ENCODE data around the gene PASD1. TPM values are rescaled to one million over a fixed set of nuclear protein-coding genes. Genes with fewer than 3 reads are reported as not detected.

Gene PASD1
- total RNA-seq: not detected
- long read RNA-seq, donor 1: 0 reads
- long read RNA-seq, donor 2: 0 reads

GRCh38 chrX:151563449-151563848, at the start of gene PASD1:
Gene PASD1, plus strand, starts transcription at chrX:151563675. Its CDS starts 37,879 bp downstream, at chrX:151601554.
- ATAC-seq: no peak
- no peaks in the 10 kb centered on the region for H3K4me1 ChIP-seq (ENCODE audit: low read depth)
- H3K36me3 ChIP-seq (ENCODE audit: low read depth): no peaks in the 10 kb centered on the region
- intact Hi-C loops (cut with DNase I, micrococcal nuclease): no loop called here
- TF ChIP-seq CTCF (IDR thresholded peaks at IDR 0.05): no peak
- DNase-seq: no peak
- no peak within 1 kb of the TSS for H3K4me3 ChIP-seq
- no peaks in the 10 kb centered on the region for H3K9me3 ChIP-seq

GRCh38 chrX:151515237-151515636, 48.2 kb upstream of the PASD1 start:
- intact Hi-C loops (cut with DNase I, micrococcal nuclease): no loop called here
- no peak for TF ChIP-seq CTCF (IDR thresholded peaks at IDR 0.05)
- Histone ChIP-seq H3K4me1 (ENCODE audit: low read depth) (no peaks in the 10 kb centered on the region), H3K36me3 (ENCODE audit: low read depth) (no peaks in the 10 kb centered on the region), H3K4me3 (no peak overlapping the region), H3K9me3 (no peaks in the 10 kb centered on the region)
- ATAC-seq (no peak), DNase-seq (no peak)

DNA sequence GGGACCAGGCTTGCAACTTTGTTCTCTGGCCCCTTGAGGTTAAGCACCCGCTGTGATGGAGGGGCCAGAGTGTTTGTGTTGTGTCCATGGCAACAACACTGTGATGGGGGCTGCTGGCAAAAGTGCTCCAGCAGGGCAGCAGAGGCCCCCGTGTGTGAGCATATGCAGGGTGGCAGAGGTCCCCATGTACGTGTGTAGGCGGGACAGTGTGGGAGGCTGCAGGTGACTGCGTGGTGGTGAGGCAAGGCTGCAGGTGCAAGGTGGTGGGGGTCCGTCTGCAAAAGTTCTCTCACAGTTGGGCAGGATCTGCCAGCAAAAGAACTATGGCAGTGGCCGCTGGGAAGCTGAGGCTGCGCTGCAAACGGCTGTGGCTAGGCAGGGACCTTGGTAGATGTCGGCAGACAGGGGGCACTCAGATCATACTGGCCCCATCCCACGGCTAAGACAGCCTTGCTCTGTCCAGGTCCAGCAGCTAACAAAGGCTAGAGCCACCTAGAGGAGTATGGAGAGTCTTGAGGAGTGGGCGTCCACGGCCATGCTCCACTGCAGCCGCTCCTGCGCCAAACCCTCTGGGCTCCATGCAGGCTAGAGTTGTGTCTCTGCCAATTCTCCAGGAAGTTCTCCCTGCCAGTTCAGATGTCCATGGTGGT, 46.8 kb upstream of the PASD1 start:
- H3K9me3 ChIP-seq: no peaks in the 10 kb centered on the region
- no peak for DNase-seq
- H3K4me1 ChIP-seq (ENCODE audit: low read depth): no peaks in the 10 kb centered on the region
- no peak overlapping the region for H3K4me3 ChIP-seq
- TF ChIP-seq CTCF (IDR thresholded peaks at IDR 0.05): no peak
- no peaks in the 10 kb centered on the region for H3K36me3 ChIP-seq (ENCODE audit: low read depth)
- intact Hi-C loops (cut with DNase I, micrococcal nuclease): no loop called here
- ATAC-seq: no peak

DNA sequence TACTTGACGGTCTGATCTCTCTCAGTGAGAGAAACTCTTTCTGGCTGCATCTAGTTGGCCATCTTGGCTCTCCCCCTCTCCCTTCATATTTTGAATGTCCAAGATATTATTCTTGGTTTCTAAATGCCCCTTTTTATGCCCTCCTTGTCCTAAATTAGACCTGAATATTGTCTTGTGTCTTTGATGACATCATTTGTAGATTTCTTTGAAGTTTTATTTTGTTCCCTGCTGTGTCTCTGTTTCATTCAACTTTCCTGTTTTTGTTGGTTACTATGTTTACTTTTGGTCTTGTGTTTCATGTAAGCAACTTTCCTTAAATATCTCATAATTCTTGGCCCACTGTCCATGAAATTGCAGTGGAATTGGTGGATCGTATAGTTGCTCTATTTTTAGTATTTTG, 46.1 kb upstream of the PASD1 start:
- intact Hi-C loops (cut with DNase I, micrococcal nuclease): no loop called here
- DNase-seq: no peak
- H3K9me3 ChIP-seq: no peaks in the 10 kb centered on the region
- no peak overlapping the region for H3K4me3 ChIP-seq
- no peak for ATAC-seq
- H3K4me1 ChIP-seq (ENCODE audit: low read depth): no peaks in the 10 kb centered on the region
- TF ChIP-seq CTCF (IDR thresholded peaks at IDR 0.05): no peak
- H3K36me3 ChIP-seq (ENCODE audit: low read depth): no peaks in the 10 kb centered on the region

DNA sequence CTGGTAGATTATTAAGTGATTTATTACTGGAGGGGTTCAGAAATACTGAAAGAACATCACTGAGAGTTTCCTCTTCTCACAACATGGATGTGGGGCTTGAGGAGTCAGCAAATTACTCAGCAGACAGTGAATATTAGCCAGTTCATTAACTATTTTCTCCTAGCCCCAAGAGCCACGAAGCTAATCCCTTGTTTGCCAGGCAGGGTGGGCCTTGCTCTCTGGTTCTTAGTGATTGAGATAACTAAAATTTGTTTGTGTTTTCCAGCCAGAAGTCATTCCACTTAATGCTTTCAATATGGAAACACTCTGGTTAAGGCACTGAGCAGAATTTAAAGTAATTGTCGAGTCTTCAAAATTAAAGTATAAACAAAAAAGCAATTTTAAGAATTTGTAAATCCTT, 40.1 kb upstream of the PASD1 start:
- no peak for TF ChIP-seq CTCF (IDR thresholded peaks at IDR 0.05)
- no peak for ATAC-seq
- H3K4me3 ChIP-seq: no peak overlapping the region

GRCh38 chrX:151536571-151536970, 26.9 kb upstream of the PASD1 start:
- H3K4me1 ChIP-seq (ENCODE audit: low read depth): no peaks in the 10 kb centered on the region
- H3K4me3 ChIP-seq: no peak overlapping the region
- no peak for ATAC-seq
- H3K36me3 ChIP-seq (ENCODE audit: low read depth): no peaks in the 10 kb centered on the region
- no peaks in the 10 kb centered on the region for H3K9me3 ChIP-seq
- intact Hi-C loops (cut with DNase I, micrococcal nuclease): no loop called here
- DNase-seq: no peak
- no peak for TF ChIP-seq CTCF (IDR thresholded peaks at IDR 0.05)

More for the DNA sequence above, 40.1 kb upstream of the PASD1 start:
- Histone ChIP-seq H3K9me3 (no peaks in the 10 kb centered on the region), H3K36me3 (ENCODE audit: low read depth) (no peaks in the 10 kb centered on the region), H3K4me1 (ENCODE audit: low read depth) (no peaks in the 10 kb centered on the region)
- intact Hi-C loops (cut with DNase I, micrococcal nuclease): no loop called here
- no peak for DNase-seq
